Nephron (organoid): ENCODE data around the gene ISG15.
"Not testable (repeated sequence)": the region's sequence is repeated elsewhere in the genome, so short reads cannot be mapped to it uniquely, and the experiment has no call there.

Source experiments
- H3K27ac Mint-ChIP-seq, 3 experiments: 2 replicates each; pipeline ENCODE4 v1.8.0; 2020; ENCODE audit warnings: mixed read lengths in 3 of 3, mild to moderate bottlenecking in 2 of 3, moderate library complexity in 1 of 3
- H3K27me3 Mint-ChIP-seq: 2 replicates; pipeline ENCODE4 v1.8.0; 2021; ENCODE audit warnings: low read depth, mild to moderate bottlenecking, moderate library complexity, mixed read lengths
- H3K36me3 Mint-ChIP-seq: 2 replicates; pipeline ENCODE4 v1.8.0; 2020; ENCODE audit warnings: low read depth, mixed read lengths
- H3K4me1 Mint-ChIP-seq: 2 replicates; pipeline ENCODE4 v1.8.0; 2020; ENCODE audit warnings: mixed read lengths
- H3K4me3 Mint-ChIP-seq, 3 experiments: 2 replicates each; pipeline ENCODE4 v1.8.0; 2020; ENCODE audit warnings: mild to moderate bottlenecking in 3 of 3, mixed read lengths in 3 of 3, moderate library complexity in 2 of 3
- H3K9me3 Mint-ChIP-seq: 2 replicates; pipeline ENCODE4 v1.8.0; 2020; ENCODE audit warnings: mixed read lengths
- CTCF ChIP-seq, 3 experiments: fragments of 200-600 bp; sonication (generic); IDR thresholded peaks; one replicate each; pipeline ENCODE4 v1.5.0; 2021; ENCODE audit warnings: antibody characterized with exemption in 3 of 3; ENCODE audit not compliant: unreplicated experiment in 3 of 3

The ISG15 gene

GRCh38 chr1:1006305-1007159 lies 6.8 kb upstream of the ISG15 start:
- no peak for TF ChIP-seq CTCF (IDR thresholded peaks at IDR 0.05; ENCODE audit: unreplicated experiment in 3 of 3)
- Mint-ChIP-seq H3K4me3 (peak overlapping the region in 2 of 3 experiments; percentile 10 to 17), H3K27me3 (peaks cover 4% of the 10 kb centered on the region)

GRCh38 chr1:1010131-1010530 lies 3.2 kb upstream of the ISG15 start:
- H3K36me3 Mint-ChIP-seq, H3K4me3 Mint-ChIP-seq, H3K27me3 Mint-ChIP-seq, H3K27ac Mint-ChIP-seq, H3K9me3 Mint-ChIP-seq: not testable (repeated sequence)
- peaks cover 20% of the 10 kb centered on the region for H3K4me1 Mint-ChIP-seq

More at GRCh38 chr1:1006305-1007159, 6.8 kb upstream of the ISG15 start:
- no peaks in the 10 kb centered on the region for H3K36me3 Mint-ChIP-seq
- H3K27ac Mint-ChIP-seq = no peak overlapping the region
- H3K4me1 Mint-ChIP-seq = peaks cover 21% of the 10 kb centered on the region
- no peaks in the 10 kb centered on the region for H3K9me3 Mint-ChIP-seq

GRCh38 chr1:1011396-1011949 lies 1.8 kb upstream of the ISG15 start:
- Mint-ChIP-seq H3K4me3 (no peak overlapping the region), H3K4me1 (peaks cover 12% of the 10 kb centered on the region), H3K27me3 (peaks cover 3% of the 10 kb centered on the region), H3K9me3 (no peaks in the 10 kb centered on the region), H3K36me3 (no peaks in the 10 kb centered on the region), H3K27ac (no peak overlapping the region)
- TF ChIP-seq CTCF (IDR thresholded peaks at IDR 0.05; ENCODE audit: unreplicated experiment in 3 of 3) = no peak

- H3K9me3 Mint-ChIP-seq, H3K27me3 Mint-ChIP-seq, H3K36me3 Mint-ChIP-seq: not testable (repeated sequence)
- peak overlapping the region; percentile 84 to 92 (median 89) for H3K27ac Mint-ChIP-seq
- peaks cover 17% of the 10 kb centered on the region for H3K4me1 Mint-ChIP-seq
- peak overlapping the region; percentile 90 to 91 (median 90) for H3K4me3 Mint-ChIP-seq
These were observed 577 bp upstream of the ISG15 start for GRCh38 chr1:1012736-1013104.

GRCh38 chr1:1013922-1014648 lies 788 bp downstream of the ISG15 start:
- Mint-ChIP-seq H3K4me3 (peak overlapping the region; percentile 90 to 91 (median 90)), H3K4me1 (peaks cover 12% of the 10 kb centered on the region), H3K9me3 (no peaks in the 10 kb centered on the region), H3K36me3 (no peaks in the 10 kb centered on the region), H3K27ac (peak overlapping the region; percentile 59 to 82 (median 68)), H3K27me3 (peaks cover 3% of the 10 kb centered on the region)
- TF ChIP-seq CTCF (IDR thresholded peaks at IDR 0.05; ENCODE audit: unreplicated experiment in 3 of 3) = no peak

- peaks cover 12% of the 10 kb centered on the region for H3K4me1 Mint-ChIP-seq
- peak overlapping the region in 2 of 3 experiments; percentile 59 to 68 for H3K27ac Mint-ChIP-seq
- peaks cover 3% of the 10 kb centered on the region for H3K27me3 Mint-ChIP-seq
- peak overlapping the region; percentile 69 to 91 (median 90) for H3K4me3 Mint-ChIP-seq
- no peaks in the 10 kb centered on the region for H3K36me3 Mint-ChIP-seq
- no peaks in the 10 kb centered on the region for H3K9me3 Mint-ChIP-seq
- TF ChIP-seq CTCF (IDR thresholded peaks at IDR 0.05; ENCODE audit: unreplicated experiment in 3 of 3) = peak; percentile 18 to 40 (median 35)
These were observed 1.7 kb downstream of the ISG15 start for GRCh38 chr1:1014799-1015681.

- H3K9me3 Mint-ChIP-seq, H3K36me3 Mint-ChIP-seq, H3K27me3 Mint-ChIP-seq: not testable (repeated sequence)
- H3K4me1 Mint-ChIP-seq = peaks cover 19% of the 10 kb centered on the region
- peak overlapping the region; percentile 14 to 74 (median 60) for H3K4me3 Mint-ChIP-seq
- peak overlapping the region; percentile 42 to 77 (median 62) for H3K27ac Mint-ChIP-seq
These were observed 4.4 kb downstream of the ISG15 start for GRCh38 chr1:1017397-1018320.

- not testable (repeated sequence) for H3K27ac Mint-ChIP-seq, H3K9me3 Mint-ChIP-seq, H3K27me3 Mint-ChIP-seq, H3K36me3 Mint-ChIP-seq
- H3K4me1 Mint-ChIP-seq = peaks cover 22% of the 10 kb centered on the region
- H3K4me3 Mint-ChIP-seq = peak overlapping the region in 2 of 3 experiments; percentile 14 to 74
These were observed 5.0 kb downstream of the ISG15 start for GRCh38 chr1:1018321-1018685.
